ENCODE measurements around the gene POU3F1.

The POU3F1 gene

DNA sequence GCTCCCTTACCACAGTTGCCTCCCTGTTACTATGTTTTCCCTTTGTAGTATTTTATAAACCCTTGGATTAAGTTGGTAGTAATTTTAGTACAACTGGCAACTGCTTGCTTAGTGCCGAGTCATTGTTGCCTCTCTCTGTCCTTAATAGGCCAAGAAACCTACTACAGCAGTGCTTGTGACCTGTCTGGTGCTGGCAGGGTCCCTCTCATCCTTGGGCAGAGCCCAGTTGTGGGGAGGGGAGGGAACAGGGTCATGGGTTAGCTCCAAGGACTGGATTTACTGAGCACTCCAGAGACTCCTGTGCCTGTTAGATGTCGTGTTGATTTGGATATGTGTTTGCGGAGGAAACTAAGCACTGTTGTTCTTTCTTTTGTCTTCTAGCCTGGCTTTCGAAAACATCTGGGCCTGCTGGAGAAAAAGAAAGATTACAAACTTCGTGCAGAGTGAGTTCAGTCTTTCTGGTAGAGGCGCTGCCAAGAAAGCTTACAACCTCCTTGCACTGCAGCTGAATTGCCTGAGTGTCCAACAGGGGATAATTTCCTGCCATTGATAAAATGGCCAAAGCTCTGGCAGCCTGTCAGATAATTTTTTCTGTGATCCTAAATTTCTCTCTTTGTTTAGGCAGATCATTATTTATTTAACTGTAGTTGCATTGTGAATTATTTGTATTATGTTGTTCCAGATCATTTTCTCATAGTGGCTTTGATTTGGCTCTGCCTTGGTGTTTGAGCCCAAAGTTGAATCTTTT is 30.4 kb downstream of the POU3F1 start:
- TF ChIP-seq, protein P1, sequence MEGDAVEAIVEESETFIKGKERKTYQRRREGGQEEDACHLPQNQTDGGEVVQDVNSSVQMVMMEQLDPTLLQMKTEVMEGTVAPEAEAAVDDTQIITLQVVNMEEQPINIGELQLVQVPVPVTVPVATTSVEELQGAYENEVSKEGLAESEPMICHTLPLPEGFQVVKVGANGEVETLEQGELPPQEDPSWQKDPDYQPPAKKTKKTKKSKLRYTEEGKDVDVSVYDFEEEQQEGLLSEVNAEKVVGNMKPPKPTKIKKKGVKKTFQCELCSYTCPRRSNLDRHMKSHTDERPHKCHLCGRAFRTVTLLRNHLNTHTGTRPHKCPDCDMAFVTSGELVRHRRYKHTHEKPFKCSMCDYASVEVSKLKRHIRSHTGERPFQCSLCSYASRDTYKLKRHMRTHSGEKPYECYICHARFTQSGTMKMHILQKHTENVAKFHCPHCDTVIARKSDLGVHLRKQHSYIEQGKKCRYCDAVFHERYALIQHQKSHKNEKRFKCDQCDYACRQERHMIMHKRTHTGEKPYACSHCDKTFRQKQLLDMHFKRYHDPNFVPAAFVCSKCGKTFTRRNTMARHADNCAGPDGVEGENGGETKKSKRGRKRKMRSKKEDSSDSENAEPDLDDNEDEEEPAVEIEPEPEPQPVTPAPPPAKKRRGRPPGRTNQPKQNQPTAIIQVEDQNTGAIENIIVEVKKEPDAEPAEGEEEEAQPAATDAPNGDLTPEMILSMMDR (conservative IDR thresholded peaks at IDR 0.05) = no peak
- no peak for TF ChIP-seq ZFX (IDR thresholded peaks at IDR 0.05)
- H3K27ac ChIP-seq = no peak overlapping the region

DNA sequence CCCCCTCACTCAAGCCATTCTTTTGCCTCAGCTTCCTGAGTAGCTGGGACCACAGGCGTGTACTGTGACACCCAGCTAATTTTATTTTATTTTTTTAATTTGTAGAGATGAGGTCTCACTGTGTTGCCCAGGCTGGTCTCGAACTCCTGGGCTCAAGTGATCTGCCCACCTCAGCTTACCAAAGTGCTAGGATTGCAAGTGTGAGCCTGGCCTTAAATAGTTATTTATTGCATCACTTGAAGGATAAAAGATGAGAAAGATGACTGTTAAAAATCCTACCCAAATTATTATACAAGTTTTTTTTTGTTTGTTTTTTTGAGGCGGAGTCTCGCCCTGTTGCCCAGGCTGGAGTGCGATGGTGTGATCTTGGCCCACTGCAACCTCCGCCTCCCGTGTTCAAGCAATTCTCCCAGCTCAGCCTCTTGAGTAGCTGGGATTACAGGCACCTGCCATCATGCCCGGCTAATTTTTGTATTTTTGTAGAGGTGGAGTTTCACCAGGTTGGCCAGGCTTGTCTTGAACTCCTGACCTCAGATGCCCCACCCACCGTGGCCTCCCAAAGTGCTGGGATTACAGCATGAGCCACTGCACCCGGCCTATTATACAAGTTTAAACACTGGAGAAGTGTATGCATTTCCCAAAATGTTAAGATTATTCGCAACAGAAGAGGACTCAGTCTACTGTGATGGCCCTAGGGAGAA is 31.7 kb downstream of the POU3F1 start:
- no peak for TF ChIP-seq ZFX (IDR thresholded peaks at IDR 0.05)
- TF ChIP-seq, protein P1 (conservative IDR thresholded peaks at IDR 0.05) = no peak
- H3K27ac ChIP-seq = no peak overlapping the region

DNA sequence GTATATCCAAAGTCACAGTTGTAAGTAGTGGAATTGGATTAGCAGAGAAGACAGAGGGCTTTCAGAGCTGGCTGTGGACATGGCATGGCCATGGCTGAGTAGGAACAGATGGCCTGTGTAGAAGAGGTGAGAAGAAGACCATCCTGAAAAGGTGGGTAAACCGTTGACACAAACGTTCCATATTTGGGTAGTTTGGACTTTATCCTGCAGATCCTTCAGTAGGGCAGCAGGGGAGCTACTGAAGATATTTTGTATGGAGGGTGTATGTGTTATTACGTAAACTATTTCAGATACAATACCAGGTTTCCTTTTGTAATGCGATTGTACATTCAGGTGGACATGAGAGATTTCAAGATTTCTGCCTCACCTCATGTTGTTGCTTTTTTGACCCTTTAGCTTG is 32.4 kb downstream of the POU3F1 start:
- peak overlapping the region; percentile 91 for H3K27ac ChIP-seq
- TF ChIP-seq, protein P1 (conservative IDR thresholded peaks at IDR 0.05) = no peak
- no peak for TF ChIP-seq ZFX (IDR thresholded peaks at IDR 0.05)

DNA sequence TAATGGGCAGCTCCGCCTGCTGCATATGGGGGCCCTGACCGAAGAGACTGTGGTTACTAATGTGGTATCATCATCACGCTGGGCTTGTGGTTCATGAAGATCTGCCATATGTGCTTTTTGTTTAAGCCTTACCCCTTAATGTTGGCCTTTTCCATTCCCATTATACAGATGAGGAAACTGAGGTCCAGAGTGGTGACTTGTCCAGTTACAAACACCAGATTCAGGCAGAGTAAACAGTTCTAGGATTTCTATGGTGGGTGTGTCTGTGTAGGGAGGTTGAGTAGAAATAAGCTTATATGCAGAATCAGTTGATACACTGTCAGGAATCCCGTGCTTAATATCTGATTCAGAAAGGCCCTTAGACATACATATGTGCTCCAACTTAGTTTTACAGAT is 33.4 kb downstream of the POU3F1 start:
- H3K27ac ChIP-seq = peak overlapping the region; percentile 91
- TF ChIP-seq, protein P1 (conservative IDR thresholded peaks at IDR 0.05) = no peak
- TF ChIP-seq ZFX (IDR thresholded peaks at IDR 0.05) = no peak

DNA sequence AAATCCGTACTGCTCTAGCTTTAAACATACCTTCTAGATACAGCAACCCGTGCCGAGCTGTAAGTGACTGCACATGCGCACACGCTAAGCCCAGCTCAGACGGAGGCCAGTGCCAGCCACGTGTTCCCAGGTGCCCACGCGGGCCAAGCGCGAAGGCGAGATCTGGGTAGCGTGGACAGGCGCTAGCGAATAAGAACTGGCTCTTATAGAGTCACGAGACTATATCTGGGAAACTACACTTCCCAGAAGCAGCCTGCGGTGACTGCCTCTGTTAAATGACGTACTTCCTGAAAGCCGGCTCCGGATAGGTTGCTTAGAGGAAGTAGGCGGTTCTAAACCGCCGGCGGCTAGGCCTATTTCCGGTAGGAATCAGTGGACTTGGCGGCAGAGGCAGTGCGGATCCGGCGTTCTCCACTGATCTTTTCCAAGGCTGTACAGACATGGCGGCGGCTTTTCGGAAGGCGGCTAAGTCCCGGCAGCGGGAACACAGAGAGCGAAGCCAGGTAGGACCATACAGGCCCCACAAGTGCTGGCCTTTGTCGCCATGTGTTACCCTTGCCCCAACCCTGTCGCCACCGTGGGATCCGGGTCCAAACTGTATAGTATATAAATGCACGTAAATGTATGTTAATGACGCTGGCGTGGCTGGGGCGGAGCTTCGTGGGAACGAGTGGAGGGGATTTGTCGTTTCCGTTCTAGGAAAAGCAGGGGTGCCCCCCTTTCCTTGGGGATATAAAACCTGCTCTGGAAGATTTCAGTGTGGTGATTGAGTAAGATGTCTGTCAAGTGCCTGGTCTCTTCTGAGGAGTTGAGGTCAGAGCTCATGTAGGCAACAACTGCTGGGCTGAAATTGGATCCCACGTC is 34.0 kb downstream of the POU3F1 start, which contains the start of gene UTP11:
Gene UTP11, plus strand, starts transcription at position 372 of the 864 bp plus-strand sequence. Its CDS starts 69 bp downstream, at position 441.
- H3K27ac ChIP-seq = peak within 1 kb of the TSS; percentile 91
- TF ChIP-seq, protein P1 (conservative IDR thresholded peaks at IDR 0.05) = no peak
- peak; percentile 86 for TF ChIP-seq ZFX (IDR thresholded peaks at IDR 0.05)

DNA sequence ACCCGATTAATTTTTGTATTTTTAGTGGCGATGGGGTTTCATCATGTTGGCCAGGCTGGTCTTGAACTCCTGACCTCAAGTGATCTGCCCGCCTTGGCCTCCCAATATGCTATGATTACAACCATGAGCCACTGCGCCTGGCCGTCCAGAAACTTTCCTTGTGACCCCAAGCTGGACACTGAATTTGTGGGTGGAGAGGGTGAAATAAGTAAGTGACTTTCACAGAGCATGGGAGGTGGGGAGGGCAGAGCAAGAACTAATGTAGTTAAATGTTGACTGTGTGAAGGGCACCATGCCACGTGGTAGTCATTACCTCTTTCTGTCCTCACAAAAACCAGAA is 36.8 kb downstream of the POU3F1 start:
- no peak for TF ChIP-seq ZFX (IDR thresholded peaks at IDR 0.05)
- TF ChIP-seq, protein P1 (conservative IDR thresholded peaks at IDR 0.05) = no peak
- no peak overlapping the region for H3K27ac ChIP-seq

All from C4-2B (cell line).